HG03439 (cell line): ENCODE measurements around the gene VSIG10L.

ENCODE experiments used
- ATAC-seq: cut with Tn5 transposase; IDR thresholded peaks from one replicate; pipeline ENCODE4 v1.9.1; 2021; ENCODE audit warnings: mild to moderate bottlenecking, moderate library complexity; ENCODE audit not compliant: unreplicated experiment

The VSIG10L gene

GRCh38 chr19:51365965-51366388 is 24.0 kb upstream of the VSIG10L start, which contains the start of gene ETFB:
ETFB (minus strand) TSS chr19:51366388; CDS start chr19:51366326, 62 bp downstream.
- ATAC-seq, result no peak

- no peak for ATAC-seq
These were observed 23.4 kb upstream of the VSIG10L start for GRCh38 chr19:51365211-51365964.

- no peak for ATAC-seq
These were observed 22.5 kb upstream of the VSIG10L start for GRCh38 chr19:51364200-51365106.

DNA sequence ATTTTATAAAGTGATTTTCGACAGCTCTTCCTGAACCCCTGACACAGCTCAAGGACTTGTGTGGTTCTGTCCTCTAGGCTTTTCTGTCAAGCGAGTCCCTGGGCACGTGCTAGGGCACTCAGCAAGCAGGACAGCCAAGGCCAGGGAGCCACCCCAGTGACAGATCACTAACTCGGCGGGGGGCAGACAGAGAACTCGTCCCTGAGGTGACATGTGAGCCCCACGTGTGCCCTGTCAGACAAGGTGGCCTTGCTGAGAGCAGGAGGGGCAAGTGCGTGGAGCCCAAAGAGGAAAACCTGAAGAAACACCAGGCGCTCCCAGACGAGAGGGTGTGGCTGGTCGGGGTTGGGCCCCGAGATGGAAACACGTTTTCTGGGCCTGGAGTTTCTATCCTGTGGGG is 19.3 kb upstream of the VSIG10L start:
- ATAC-seq, result no peak

- no peak for ATAC-seq
These were observed 17.4 kb upstream of the VSIG10L start for GRCh38 chr19:51359294-51359693.

GRCh38 chr19:51357952-51358351 is 16.0 kb upstream of the VSIG10L start:
- no peak for ATAC-seq

GRCh38 chr19:51356159-51356801 is 14.3 kb upstream of the VSIG10L start:
- no peak for ATAC-seq

DNA sequence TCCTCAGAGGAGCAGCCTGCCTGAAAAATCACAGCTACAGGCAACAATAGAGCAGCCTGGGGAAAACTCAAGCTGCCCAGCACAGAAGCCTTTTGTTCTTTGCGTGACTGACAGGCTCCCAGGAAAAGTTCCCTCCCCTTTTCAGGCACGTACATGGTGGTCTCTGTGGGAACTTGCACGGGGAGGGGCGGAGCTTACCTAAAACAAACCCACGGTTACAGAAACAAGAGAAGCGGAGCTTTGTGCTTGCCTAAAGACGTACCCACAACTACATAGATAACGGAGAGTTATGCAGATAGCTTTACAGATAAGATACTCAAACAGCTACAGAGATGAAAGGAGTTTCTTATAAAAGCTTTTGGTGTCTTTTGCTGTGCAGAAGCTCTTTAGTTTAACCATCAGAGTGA is 12.8 kb upstream of the VSIG10L start:
- ATAC-seq, result no peak

- ATAC-seq, result no peak
These were observed 12.3 kb upstream of the VSIG10L start for GRCh38 chr19:51354103-51354741.

- no peak for ATAC-seq
These were observed 10.9 kb upstream of the VSIG10L start for GRCh38 chr19:51352783-51353360.

DNA sequence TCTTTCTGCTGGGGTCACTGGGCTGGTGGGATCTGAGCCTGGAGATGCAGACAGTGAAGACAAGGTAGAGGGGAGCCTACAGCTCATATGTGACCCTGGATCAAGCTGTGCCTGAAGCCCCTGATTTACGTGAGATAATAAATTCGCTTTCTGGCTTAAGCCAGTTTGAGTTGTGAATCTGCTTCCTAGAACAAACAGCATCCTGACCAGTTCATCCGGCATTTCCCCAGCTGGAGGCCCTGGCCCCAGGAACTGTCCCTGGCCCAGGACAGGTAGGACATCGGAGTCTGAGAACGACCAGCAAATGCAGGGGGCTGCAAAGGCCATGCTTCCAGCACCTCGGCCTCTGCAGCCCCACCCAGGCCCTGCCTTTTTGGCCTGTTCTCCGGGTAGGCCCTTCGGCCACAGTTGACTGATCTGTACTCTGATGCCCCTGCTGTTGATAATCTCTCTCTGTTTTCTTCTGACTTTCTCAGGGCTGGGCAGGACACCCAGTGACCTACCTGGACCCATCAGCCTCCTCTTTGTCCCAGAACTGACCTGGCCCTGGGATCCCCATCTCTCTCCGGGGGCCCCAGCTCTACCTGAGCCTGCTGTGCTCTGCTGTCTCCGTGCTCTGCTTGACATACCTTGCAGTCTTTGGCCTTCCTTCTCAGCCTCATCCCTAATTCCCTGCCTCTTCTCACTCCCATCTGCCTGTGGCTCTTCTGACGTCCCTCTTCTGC is 9.5 kb upstream of the VSIG10L start:
- ATAC-seq, result no peak

- no peak for ATAC-seq
These were observed 5.4 kb upstream of the VSIG10L start for GRCh38 chr19:51347209-51347928.

- no peak for ATAC-seq
These were observed 4.8 kb upstream of the VSIG10L start for GRCh38 chr19:51346742-51347141.

DNA sequence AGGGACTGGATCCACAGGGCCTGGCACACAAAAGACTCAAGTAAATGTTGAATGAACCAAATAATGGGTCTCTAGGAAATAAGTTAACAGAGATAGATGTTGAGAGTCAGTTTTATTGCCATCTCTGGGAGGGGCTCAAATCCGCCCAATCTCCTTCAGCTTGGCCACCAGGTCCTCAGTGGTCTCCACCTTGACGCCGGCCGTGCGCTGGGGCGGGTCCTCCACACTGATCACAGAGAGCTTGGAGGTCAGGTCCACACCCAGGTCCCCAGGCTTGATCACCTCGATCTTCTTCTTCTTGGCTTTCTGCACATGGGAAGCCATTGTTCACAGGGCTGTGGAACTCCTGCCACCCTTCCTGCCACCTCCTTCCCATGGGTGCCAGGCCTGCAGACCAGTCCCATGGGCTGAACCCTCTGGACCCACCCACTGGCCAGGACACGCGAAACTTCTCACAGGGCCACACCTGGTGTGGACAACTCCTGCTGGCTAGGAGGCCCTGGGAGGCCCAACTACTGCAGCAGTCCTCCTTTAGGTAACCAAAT is 3.2 kb upstream of the VSIG10L start:
- no peak for ATAC-seq

- ATAC-seq, result no peak
These were observed 961 bp upstream of the VSIG10L start for GRCh38 chr19:51342631-51343569.

DNA sequence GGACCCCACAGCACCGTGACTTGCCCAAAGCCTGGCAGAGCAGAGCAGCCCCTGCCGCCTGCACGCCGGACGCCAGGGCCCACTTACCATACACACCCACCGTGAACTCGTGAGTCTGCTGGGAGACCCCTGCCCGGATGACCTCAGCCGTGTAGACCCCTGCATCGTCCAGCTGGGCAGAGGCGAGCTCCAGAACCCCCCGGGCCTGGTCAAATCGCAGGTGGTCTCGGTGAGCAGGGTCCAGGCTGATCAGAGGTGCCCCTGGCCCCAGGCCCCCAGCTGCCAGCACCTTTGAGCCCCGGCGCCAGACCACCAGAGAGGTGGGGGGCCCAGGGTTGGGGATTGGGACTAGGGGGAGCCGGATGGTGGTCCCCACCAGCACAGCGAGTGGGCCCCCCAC is 873 bp downstream of the VSIG10L start:
- ATAC-seq, result no peak

DNA sequence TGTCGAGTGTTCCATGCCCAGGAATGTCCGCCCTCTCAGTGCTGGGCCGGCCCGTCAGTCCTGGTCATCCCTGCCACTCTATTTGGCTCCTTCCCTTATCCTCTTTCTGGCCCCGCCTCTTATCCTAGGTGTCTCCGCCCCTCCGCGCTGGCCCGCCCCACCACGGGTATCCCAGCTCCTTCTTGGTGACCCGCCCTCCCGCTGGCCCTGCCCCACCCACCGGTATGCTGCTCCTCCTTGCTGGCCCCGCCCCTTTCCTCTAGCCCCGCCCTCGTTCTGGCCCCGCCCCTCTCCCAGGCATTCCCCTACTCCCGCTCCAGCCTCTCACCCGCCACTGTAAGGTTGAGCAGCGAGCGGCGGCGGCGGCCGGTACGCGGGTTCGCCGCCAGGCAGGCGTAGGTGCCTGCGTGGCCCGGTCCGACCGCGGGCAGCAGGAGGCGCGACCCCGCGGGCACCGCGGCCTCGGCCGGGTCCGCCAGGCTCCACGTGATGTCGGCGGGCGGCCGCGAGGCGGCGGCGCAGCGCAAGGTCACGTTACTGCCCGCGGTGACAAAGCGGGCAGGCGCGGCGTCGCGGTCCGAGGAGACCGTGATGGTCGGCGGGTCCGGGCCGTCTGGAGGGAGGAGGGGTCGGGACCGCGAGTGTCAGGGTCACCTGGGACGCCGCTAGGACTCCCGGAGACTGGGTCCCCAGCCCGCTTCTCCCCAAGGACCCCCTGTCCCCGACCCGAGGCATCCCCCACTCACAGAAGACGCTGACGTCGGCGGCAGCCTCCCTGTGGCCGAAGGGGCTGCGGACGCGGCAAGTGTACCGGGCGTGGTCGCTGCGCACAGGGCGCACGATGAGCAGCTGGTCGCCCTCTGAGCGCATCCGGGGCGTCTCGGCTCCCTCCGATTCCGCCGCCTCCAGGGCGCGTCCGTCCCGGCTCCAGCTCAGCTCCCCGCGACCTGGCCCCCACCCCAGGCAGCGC is 2.0 kb downstream of the VSIG10L start:
- peak; percentile 60 for ATAC-seq
